PFSK-1 (cell line): ENCODE data around the gene TMEM86A.

Experiments
- FOXP2 ChIP-seq: optimal IDR thresholded peaks from 2 replicates; pipeline ENCODE3; 2011; ENCODE audit warnings: borderline replicate concordance, control low read depth, inconsistent platforms; ENCODE audit not compliant: insufficient read depth; ENCODE audit errors: extremely low read length, extremely low read depth
- POLR2AphosphoS5 ChIP-seq: IDR thresholded peaks from 2 replicates; pipeline ENCODE4 v1.6.1; 2012; ENCODE audit warnings: low read depth, mild to moderate bottlenecking, control low read depth, low read length, moderate library complexity
- REST ChIP-seq, 2 experiments: IDR thresholded peaks; 2 replicates each; pipeline versions ENCODE4 v1.6.1 to v1.8.0; 2011 to 2012; ENCODE audit warnings: low read depth in 2 of 2, low read length in 2 of 2, control low read depth in 1 of 2, inconsistent platforms in 1 of 2, mild to moderate bottlenecking in 1 of 2, moderate library complexity in 1 of 2; ENCODE audit not compliant: insufficient read depth in 1 of 2
- SIN3A ChIP-seq: IDR thresholded peaks from 2 replicates; pipeline ENCODE4 v1.6.1; 2012; ENCODE audit warnings: mild to moderate bottlenecking, low read length, moderate library complexity, borderline replicate concordance; ENCODE audit not compliant: insufficient read depth
- TAF1 ChIP-seq: IDR thresholded peaks from 2 replicates; pipeline ENCODE4 v1.6.1; 2012; ENCODE audit warnings: low read length, control low read depth, borderline replicate concordance; ENCODE audit not compliant: insufficient read depth

GRCh38 chr11:18731949-18732821 lies 33.6 kb downstream of the TMEM86A start:
- TF ChIP-seq TAF1 (no peak), REST (IDR thresholded peaks at IDR 0.05; ENCODE audit: insufficient read depth in 1 of 2, low read depth in 2 of 2, low read length in 2 of 2) (no peak), SIN3A (no peak), POLR2AphosphoS5 (no peak), FOXP2 (no peak)
